HL-60/S4 (cell line): Measurements from ENCODE around the gene GJD4.

Experiments used
- in situ Hi-C: fragments of 300-500 bp; cut with MboI; formaldehyde crosslinking; loops from 2 replicates; pipeline ENCODE4 v1.14.3; 2022; ENCODE audit warnings: low sequenced_read_pairs

GJD4 gene

DNA sequence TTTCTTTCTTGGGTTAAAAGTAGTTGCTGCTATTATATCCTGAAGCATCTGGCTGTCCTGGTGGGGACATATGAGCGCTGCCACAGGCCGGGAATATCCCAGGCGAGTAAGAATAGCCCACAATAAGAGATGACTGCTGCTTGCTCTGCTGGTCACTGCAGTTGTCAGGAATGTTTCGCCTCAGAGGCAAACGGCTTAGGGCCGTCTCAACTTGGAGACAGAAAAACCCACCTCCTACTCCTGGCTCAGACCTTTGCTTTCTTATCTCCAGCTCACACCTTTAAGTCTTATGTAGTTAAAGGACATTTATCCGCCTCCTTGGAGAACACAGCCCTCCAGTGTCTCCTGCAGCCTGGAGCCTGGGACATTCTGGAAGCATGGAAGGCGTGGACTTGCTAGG lies at the start of gene GJD4:
Gene GJD4, plus strand, starts transcription at position 151 of the 400 bp plus-strand sequence. Its CDS starts 227 bp downstream, at position 378.
- in situ Hi-C loops, result no loop called here

DNA sequence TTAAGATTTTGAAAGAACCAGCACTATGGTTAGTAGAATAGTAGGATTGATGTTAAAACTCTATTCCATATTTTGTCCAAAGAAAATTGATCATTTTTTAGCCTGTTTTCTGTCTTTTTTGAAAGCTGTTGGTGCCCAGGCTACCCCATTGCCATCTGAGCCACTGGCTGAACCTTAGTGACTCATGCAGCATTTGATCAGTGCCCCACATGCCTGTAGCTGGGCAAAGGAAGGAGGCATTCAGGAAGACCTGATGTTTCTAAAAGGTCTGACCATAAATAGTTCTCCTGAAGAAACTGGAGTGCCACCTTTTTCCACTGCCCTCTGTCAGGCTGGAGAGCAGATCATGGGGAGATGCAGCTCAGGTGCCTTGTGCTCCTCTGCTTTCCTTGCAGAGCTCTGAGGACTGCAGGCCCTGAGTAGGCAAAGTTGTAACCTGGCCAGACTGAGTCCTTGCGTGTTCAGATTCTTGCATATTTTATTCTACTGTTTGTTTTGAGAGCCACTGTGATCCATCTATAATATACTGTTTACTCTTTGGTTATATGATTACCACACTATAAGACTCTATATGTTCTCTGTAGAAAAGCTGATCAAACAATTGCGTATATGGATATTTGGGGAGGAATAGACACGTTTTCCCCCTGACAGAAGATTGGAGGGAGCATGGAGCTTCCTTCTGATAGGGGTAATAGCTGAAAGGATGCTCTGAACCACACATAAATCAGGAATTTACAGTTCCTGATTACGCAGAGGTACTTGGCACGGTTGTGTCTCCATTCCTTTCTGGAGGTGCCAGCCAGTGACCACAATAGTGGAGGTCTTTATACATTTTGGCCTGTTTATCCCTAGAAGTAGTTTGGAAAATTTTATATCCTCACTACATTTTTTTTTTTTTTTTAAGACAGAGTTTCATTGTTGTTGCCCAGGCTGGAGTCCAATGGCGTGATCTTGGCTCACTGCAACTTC lies 48.9 kb upstream of the GJD4 start:
- in situ Hi-C loops, result no loop called here

DNA sequence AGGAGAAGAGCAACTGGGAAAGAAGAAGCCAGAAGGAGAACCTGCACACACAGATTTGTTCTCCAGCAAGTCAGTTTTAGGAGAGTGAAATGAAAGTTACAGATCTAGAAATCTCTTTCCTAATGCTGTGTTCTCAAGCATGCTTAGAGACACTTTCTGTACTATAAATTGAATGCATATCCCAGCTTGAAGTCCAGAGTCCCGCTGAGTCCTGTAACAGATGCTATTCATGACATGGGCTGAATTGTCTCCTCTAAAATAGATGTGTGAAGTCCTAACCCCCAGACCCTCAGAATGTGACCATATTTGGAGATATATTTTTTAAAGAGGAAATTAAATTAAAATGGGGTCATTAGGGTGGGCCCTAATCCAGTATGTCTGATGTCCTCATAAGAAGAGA lies 46.9 kb upstream of the GJD4 start:
- in situ Hi-C loops, result no loop called here

GRCh38 chr10:35559416-35559815 lies 45.7 kb upstream of the GJD4 start:
- in situ Hi-C loops, result no loop called here

DNA sequence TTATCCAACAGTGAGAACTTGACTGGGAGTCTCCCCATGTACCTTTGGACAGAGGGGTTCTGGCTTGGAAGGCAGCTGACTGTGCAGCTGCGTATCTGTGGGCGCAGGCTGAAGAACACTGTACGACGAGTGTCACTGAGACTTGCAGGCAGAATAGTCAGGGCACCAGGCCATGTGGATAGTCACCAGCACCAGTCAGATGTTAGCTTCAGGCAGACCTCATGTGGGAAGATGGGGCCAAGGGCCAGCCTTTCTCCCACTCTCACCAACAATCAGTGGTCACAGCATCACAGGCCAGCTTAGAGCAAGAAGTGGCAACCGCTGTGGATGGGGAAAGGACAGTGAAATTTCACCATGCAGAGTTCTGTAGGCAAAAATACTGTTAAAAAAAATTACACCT lies 43.4 kb upstream of the GJD4 start:
- in situ Hi-C loops, result no loop called here

DNA sequence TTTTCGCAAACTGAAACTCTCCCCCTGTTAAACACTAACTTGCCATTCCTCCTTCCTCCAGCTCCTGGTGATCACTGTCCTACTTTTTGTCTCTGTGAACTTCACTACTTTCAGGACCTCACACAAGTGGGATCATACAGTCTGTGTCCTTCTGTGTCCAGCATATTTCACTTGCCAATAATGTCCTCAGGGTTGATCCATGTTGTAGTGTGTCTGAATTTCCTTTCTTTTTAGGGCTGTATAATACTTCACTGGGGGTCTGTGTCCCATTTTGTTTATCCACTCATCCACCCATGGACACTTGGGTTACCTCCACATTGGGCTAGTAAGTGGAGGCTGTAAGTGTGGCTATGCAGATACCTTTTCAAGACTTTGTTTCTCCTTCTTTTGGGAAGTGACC lies 42.7 kb upstream of the GJD4 start:
- in situ Hi-C loops, result no loop called here

DNA sequence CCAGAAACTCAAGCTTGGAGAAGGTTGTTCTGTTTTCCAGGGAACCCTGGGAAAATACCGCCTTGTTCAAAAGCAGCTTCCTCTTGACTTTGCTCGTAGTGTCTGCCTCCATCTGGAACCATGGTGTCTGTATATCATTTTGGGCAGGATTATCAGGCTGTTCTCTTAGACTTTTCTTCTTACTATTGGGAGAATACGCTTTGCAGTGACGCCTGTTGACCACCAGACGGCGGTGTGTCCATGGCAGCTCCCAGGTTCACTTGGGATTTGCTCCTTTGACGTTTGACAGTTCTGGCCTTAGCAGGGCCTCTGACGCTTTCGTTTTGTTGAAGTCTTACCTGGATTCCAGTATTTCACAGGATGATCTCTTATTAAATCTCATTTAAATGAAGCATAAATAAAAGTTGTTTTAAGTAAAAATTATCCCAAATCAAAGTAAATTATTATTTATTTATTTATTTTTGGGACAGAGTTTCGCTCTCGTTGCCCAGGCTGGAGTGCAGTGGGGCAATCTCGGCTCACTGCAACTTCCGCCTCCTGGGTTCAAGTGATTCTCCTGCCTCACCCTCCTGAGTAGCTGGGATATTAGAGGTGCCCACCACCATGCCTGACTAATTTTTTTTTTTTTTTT lies 41.8 kb upstream of the GJD4 start:
- in situ Hi-C loops, result no loop called here

DNA sequence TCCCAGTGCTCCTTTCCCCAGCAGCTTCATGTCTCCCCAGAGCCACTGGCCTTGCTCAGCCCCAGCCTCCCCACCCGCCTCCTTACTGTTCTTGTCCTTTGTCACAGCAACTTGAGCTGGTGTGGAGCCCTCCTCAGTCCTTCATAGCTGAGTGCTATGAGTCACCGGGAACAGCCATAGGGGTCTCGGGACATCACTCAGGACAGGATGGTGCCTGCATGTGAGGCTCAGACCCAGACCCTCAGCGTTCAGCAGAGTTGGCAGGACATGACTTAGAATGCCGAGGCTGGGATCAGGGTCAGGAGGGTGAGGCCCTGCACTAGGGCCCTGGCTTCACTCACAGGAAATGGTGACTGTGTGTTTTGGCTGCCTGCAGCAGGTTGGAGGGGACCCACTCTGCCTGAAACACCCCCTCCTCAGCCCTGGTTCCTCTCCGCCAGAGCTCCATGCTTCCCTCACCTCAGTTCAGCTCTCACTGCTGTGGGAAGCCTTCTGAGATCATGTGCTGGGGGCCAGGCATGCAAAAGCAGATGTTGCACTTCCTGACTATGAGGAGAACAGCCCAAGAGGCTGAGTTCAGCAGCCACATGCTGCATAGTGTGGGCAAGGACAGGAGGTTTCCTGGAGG lies 40.7 kb upstream of the GJD4 start:
- in situ Hi-C loops, result no loop called here

DNA sequence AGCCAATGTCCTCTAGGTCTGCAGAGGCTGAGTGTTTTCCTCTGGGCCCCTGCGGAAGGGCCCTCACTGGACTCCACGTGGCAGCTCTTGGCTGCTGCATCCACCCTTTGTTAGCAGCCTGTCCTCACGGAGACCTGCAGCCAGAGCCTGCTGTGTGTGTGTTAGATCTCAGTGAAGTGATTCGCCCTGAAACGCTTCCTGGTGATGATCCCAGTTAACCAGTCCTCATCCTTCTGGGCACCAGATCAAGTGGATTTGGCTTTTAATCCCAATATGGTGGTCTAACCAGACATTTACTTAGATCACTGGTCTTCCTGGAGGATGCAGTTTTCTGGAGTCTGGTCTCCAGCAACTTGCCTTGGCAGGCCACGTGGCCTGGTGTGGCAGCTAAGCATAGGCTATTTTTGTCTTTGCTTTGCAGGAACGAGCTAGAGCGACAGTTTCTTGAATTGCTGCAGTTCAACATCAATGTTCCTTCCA lies 39.5 kb upstream of the GJD4 start:
- in situ Hi-C loops, result no loop called here

- in situ Hi-C loops, result no loop called here
These were observed 37.2 kb upstream of the GJD4 start for GRCh38 chr10:35567951-35568350.

GRCh38 chr10:35568483-35569015 lies 36.6 kb upstream of the GJD4 start:
- in situ Hi-C loops, result no loop called here

- in situ Hi-C loops, result no loop called here
These were observed 35.9 kb upstream of the GJD4 start for GRCh38 chr10:35569111-35569707.

GRCh38 chr10:35569836-35570235 lies 35.3 kb upstream of the GJD4 start:
- in situ Hi-C loops, result no loop called here

DNA sequence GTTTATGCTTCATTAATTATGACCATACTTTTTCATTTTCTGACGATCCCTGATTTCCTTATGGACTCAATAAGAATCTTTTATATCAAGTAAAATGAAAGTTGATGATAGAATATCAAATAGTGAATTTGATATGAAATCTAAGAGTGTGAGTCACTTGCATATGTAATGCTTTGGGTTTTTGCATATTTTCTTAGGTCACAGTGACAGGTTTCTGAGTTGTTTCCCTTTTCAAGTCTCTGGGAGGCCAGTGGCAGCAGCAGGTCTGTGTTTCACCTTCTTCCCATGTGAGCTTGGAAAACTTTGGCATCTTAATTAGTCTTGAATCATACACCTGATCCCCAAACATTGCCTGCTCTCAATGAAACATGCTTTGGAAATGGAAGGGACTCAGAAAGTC lies 34.7 kb upstream of the GJD4 start:
- in situ Hi-C loops, result no loop called here

DNA sequence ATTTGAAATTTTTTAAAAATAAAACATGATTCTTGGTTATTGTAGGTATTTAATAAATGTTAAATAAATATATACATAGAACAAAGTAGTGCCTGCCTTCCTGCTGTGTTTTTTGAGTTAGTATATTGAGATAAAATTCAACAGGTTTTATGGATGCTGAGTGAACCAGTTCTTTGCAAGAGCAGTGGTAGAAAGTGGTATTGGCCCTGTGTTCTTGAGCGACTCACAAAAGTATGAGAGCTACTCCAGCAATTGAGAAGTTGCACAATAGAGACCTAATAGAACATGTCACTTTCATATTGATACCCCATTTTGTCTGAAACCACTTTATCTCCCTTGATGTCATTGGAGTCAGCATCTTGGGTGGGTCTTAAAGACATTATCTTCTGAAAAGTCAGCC lies 32.6 kb upstream of the GJD4 start:
- in situ Hi-C loops, result no loop called here

- in situ Hi-C loops, result no loop called here
These were observed 31.3 kb upstream of the GJD4 start for GRCh38 chr10:35573796-35574195.

GRCh38 chr10:35574924-35575352 lies 30.2 kb upstream of the GJD4 start:
- in situ Hi-C loops, result no loop called here

GRCh38 chr10:35575640-35576039 lies 29.5 kb upstream of the GJD4 start:
- in situ Hi-C loops, result no loop called here

GRCh38 chr10:35576730-35577129 lies 28.4 kb upstream of the GJD4 start:
- in situ Hi-C loops, result no loop called here

- in situ Hi-C loops, result no loop called here
These were observed 27.1 kb upstream of the GJD4 start for GRCh38 chr10:35577926-35578617.
